GM19351 (cell line): ENCODE measurements around the gene ZMIZ2.
"Not testable (repeated sequence)": the region's sequence is repeated elsewhere in the genome, so short reads cannot be mapped to it uniquely, and the experiment has no call there.

Source experiments
- ATAC-seq: cut with Tn5 transposase; IDR thresholded peaks from one replicate; pipeline ENCODE4 v1.9.1; 2021; ENCODE audit warnings: mild to moderate bottlenecking, moderate library complexity; ENCODE audit not compliant: unreplicated experiment

Gene ZMIZ2

GRCh38 chr7:44769776-44770294, 21.2 kb downstream of the ZMIZ2 start:
- ATAC-seq, result peak; percentile 80

- no peak for ATAC-seq
These were observed 22.7 kb downstream of the ZMIZ2 start for GRCh38 chr7:44771358-44771757.

- ATAC-seq, result no peak
These were observed 23.8 kb downstream of the ZMIZ2 start for GRCh38 chr7:44772440-44772839.

GRCh38 chr7:44772867-44773266, 24.2 kb downstream of the ZMIZ2 start:
- ATAC-seq, result no peak

GRCh38 chr7:44774486-44774885, 25.8 kb downstream of the ZMIZ2 start:
- not testable (repeated sequence) for ATAC-seq

- ATAC-seq, result no peak
These were observed 26.9 kb downstream of the ZMIZ2 start for GRCh38 chr7:44775383-44776107.

GRCh38 chr7:44776211-44776610, 27.6 kb downstream of the ZMIZ2 start:
- no peak for ATAC-seq

- ATAC-seq, result no peak
These were observed 33.8 kb downstream of the ZMIZ2 start for GRCh38 chr7:44782460-44782859.

- ATAC-seq, result no peak
These were observed 34.8 kb downstream of the ZMIZ2 start for GRCh38 chr7:44783407-44783806.

GRCh38 chr7:44784364-44784763, 35.7 kb downstream of the ZMIZ2 start:
- ATAC-seq, result no peak

- not testable (repeated sequence) for ATAC-seq
These were observed 36.6 kb downstream of the ZMIZ2 start for GRCh38 chr7:44785218-44785617.

GRCh38 chr7:44787041-44787440, 38.4 kb downstream of the ZMIZ2 start:
- peak; percentile 59 for ATAC-seq

- ATAC-seq, result no peak
These were observed 39.1 kb downstream of the ZMIZ2 start for GRCh38 chr7:44787762-44788161.

GRCh38 chr7:44789990-44790389, 41.3 kb downstream of the ZMIZ2 start:
- ATAC-seq, result no peak

GRCh38 chr7:44791278-44792219, 42.9 kb downstream of the ZMIZ2 start:
- ATAC-seq, result no peak

- ATAC-seq, result no peak
These were observed 45.3 kb downstream of the ZMIZ2 start for GRCh38 chr7:44793919-44794318.

GRCh38 chr7:44794331-44794730, 45.7 kb downstream of the ZMIZ2 start:
- ATAC-seq, result no peak

- ATAC-seq, result peak; percentile 24
These were observed 47.4 kb downstream of the ZMIZ2 start for GRCh38 chr7:44796034-44796503.

- ATAC-seq, result peak; percentile 82
These were observed 48.1 kb downstream of the ZMIZ2 start, which contains the start of gene PPIA for GRCh38 chr7:44796504-44797328. Gene PPIA, plus strand, starts transcription at chr7:44796681. Its CDS starts 44 bp downstream, at chr7:44796725.
